NAMALWA (cell line): Measurements from ENCODE around the gene ARAP2.
"Not testable (repeated sequence)": the region's sequence is repeated elsewhere in the genome, so short reads cannot be mapped to it uniquely, and the experiment has no call there.

ENCODE experiments used
- DNase-seq: peaks from one replicate; pipeline ENCODE4 v3.0.0-alpha.2; 2015; ENCODE audit warnings: low spot score

The ARAP2 gene

GRCh38 chr4:36183665-36184393, 60.5 kb downstream of the ARAP2 start:
- no peak for DNase-seq

GRCh38 chr4:36183232-36183631, 61.1 kb downstream of the ARAP2 start:
- no peak for DNase-seq

- not testable (repeated sequence) for DNase-seq
Measured at GRCh38 chr4:36182315-36182714, 62.0 kb downstream of the ARAP2 start.

- DNase-seq: no peak
Measured at GRCh38 chr4:36180206-36180605, 64.1 kb downstream of the ARAP2 start.

- DNase-seq: no peak
Measured at GRCh38 chr4:36178484-36178883, 65.8 kb downstream of the ARAP2 start.

GRCh38 chr4:36177946-36178345, 66.4 kb downstream of the ARAP2 start:
- no peak for DNase-seq

GRCh38 chr4:36174570-36174969, 69.7 kb downstream of the ARAP2 start:
- no peak for DNase-seq

- DNase-seq: no peak
Measured at GRCh38 chr4:36173905-36174304, 70.4 kb downstream of the ARAP2 start.

- no peak for DNase-seq
Measured at GRCh38 chr4:36172656-36173055, 71.7 kb downstream of the ARAP2 start.

- no peak for DNase-seq
Measured at GRCh38 chr4:36168127-36168878, 76.0 kb downstream of the ARAP2 start.

- DNase-seq: no peak
Measured at GRCh38 chr4:36165631-36166005, 78.7 kb downstream of the ARAP2 start.

- no peak for DNase-seq
Measured at GRCh38 chr4:36164900-36165630, 79.2 kb downstream of the ARAP2 start.

- no peak for DNase-seq
Measured at GRCh38 chr4:36163198-36163597, 81.1 kb downstream of the ARAP2 start.

- no peak for DNase-seq
Measured at GRCh38 chr4:36159208-36159607, 85.1 kb downstream of the ARAP2 start.

- DNase-seq: no peak
Measured at GRCh38 chr4:36152735-36153134, 91.6 kb downstream of the ARAP2 start.

- no peak for DNase-seq
Measured at GRCh38 chr4:36142504-36142903, 101.8 kb downstream of the ARAP2 start.

- DNase-seq: no peak
Measured at GRCh38 chr4:36141186-36141585, 103.1 kb downstream of the ARAP2 start.

- no peak for DNase-seq
Measured at GRCh38 chr4:36140421-36140820, 103.9 kb downstream of the ARAP2 start.

GRCh38 chr4:36138220-36138619, 106.1 kb downstream of the ARAP2 start:
- DNase-seq: no peak

GRCh38 chr4:36137336-36137735, 107.0 kb downstream of the ARAP2 start:
- DNase-seq: no peak

GRCh38 chr4:36133658-36134057, 110.7 kb downstream of the ARAP2 start:
- no peak for DNase-seq

- no peak for DNase-seq
Measured at GRCh38 chr4:36133086-36133485, 111.2 kb downstream of the ARAP2 start.

- DNase-seq: no peak
Measured at GRCh38 chr4:36130641-36131040, 113.7 kb downstream of the ARAP2 start.
